Midbrain (tissue), 1 donor: ENCODE measurements around the gene PAXX.

Experiments used
- DNase-seq: peaks from one replicate; lab custom pipeline; 2025; lab: John Stamatoyannopoulos, UW

The PAXX gene

GRCh38 chr9:136991993-136992818, at the start of gene PAXX:
TSS of gene PAXX (plus strand) at chr9:136992422. CDS start at chr9:136992444, 22 bp downstream.
- DNase-seq: peak; percentile 90

DNA sequence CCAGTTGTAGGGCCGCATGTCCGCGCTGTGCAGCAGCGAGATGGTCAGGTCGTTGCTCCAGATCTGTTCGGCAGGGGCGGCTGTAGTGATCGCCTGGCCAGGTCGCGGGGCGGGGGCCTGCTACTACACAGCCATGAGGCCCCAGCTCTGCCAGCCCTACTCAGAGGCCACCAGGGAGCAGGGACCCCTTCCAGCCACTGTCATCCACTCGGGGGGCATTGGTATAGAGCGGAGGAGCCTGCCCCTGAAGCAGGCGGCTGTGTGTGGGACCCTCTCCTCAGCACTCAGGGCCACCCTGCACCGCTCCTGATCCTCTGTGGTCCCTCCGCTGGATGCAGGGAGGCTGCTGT, 49.4 kb upstream of the PAXX start:
- DNase-seq: no peak

DNA sequence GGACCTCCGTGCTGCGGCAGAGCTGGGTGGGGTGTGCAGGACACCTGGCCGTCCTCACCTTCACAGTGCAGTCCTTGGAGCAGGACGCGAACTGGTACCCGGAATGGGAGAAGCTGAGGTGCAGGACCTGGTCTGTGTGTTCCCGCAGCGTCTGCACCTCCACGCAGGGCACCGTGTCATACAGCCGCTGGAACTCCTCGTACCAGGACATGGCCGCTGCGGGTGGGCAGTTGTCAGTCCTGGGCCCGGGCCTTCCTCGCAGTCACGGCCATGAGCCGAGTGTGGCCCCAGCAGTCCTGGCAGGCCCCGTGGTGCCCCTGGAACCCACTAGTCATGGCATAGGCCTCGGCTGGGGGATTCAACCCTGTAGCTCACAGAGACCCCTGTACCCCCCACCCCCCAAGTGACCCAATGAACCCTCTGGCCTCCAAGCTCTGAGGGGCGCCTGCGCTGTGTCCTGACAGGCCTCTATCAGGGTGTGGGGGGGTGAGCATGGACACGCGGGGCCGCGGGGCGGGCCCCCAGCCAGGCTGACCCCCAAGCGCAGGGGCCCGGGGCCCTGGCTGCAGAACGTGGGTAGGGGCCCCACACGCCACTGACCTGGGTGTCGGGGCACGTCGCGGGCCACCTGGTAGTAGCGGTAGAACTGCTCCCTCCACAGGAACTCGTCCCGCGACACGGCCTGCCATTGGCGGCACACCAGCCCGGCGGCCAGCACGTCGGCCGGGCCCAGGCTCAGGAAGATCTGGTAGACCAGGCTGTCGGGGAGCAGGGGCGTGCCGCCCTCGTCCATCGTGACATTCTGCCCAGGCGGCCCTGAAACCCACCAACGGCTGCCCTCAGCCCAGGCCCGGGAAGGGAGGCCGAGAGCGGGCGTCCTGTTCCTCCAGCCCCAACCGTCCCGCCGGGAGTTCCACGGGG, 48.7 kb upstream of the PAXX start:
- DNase-seq: no peak

DNA sequence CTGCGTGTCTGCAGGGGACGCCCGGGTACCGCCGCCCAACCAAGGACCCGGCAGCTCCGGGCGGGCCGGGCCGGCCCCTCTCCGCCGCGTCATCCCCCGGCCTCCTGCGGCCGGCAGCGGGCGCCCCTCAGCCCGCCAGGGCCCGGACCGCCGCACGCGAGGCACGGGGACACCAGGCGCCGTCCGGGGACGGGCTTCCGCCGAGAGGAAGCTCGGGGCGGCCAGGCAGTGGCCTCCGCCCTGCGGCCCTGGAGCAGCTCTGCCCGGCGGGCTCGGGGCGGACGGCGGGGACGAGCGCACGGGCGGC, 48.1 kb upstream of the PAXX start:
- DNase-seq: no peak

DNA sequence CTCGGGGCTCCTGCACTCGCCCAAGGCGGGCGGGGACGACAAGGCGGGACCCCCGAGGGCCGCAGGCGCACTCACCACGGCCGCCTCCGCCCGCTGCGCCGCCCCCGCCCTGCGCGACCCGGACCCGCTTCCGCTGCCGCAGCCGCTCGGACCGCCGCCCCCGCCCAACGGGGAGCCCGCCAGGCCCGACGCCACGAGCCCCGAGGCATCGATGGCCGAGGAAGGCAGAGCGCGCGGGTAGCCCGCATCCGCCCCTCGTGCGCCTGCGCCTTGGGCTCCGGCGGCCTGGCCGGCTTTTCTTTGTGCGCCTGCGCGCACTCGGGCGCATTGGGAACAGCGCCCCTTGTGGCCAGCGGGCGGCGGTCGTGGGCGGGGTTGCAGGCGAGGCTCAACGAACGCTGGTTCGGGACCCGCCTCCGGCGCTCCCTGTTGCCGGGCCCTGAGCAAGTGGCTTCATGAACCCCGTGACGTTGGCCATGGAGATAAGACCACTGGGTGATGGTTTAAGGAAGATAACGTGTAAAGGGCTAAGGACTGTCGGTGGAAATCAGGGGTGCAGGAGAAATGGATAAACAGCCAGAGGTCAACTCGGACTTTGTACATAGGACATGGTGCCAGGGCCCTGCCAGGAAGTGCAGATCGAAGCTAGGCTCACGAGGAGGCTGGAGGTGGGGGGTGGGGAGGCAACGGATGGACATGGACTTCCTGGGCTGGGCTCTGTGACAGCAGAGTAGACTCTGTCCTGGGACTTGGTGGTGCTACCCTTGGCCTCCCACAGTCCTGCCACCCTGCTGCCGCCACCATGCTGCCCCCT, 47.5 kb upstream of the PAXX start, which contains the start of the genes C8G and FBXW5:
Gene C8G (plus strand): TSS at position 725 of the 814 bp plus-strand sequence. CDS start 78 bp downstream, at position 803.
Gene FBXW5 (minus strand): TSS at position 220 of the 814 bp plus-strand sequence. CDS start 655 bp downstream, outside the sequence.
- peak; percentile 95 for DNase-seq

GRCh38 chr9:136945333-136946227, 46.6 kb upstream of the PAXX start:
- no peak for DNase-seq

- no peak for DNase-seq
Observed at GRCh38 chr9:136946228-136947027, 45.8 kb upstream of the PAXX start.

DNA sequence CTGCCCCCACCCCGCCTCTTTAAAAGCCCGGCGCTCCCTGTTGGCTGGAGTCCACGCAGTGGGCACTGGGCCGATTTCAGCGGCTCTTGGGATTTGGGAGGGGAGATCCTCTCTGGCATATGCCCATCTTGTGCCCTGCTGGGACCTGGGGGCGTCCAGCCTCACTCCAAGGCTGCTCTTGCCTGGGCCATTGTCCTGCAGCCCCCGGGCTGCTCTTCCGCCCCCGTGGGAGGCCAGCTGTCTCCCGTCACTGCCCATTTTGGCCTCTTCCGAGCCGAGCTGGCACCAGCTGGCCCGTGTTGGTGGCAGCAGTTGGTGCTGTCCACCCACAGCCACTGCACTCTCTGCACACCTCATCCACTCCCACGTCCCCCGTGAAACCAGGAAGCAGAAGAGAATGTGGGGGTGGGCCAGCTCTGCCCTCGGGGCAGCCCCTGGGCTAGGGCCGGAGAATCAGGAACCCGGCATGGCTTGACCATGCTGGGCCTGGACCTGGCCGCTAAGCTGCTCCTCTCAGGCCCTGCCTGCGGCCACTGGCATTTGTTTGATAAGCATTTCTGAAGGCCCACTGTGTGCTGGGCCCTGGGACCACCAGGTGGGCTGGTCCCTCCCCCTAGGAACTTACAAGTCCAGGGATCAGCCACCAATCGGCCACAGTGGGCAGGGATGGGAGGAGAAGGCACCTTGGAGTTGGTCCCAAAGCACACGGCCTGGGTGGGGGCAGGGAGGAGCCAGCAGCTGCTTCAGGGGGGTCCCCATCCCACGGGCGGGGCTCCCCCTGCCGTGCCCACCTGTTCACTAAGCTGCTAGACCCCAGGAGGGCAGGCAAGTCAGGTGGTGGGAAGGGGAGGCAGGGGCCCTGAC, 45.0 kb upstream of the PAXX start:
- peak; percentile 32 for DNase-seq

- peak; percentile 69 for DNase-seq
Observed at GRCh38 chr9:136947955-136948510, 44.2 kb upstream of the PAXX start.

- no peak for DNase-seq
Observed at GRCh38 chr9:136949239-136949816, 42.9 kb upstream of the PAXX start.

DNA sequence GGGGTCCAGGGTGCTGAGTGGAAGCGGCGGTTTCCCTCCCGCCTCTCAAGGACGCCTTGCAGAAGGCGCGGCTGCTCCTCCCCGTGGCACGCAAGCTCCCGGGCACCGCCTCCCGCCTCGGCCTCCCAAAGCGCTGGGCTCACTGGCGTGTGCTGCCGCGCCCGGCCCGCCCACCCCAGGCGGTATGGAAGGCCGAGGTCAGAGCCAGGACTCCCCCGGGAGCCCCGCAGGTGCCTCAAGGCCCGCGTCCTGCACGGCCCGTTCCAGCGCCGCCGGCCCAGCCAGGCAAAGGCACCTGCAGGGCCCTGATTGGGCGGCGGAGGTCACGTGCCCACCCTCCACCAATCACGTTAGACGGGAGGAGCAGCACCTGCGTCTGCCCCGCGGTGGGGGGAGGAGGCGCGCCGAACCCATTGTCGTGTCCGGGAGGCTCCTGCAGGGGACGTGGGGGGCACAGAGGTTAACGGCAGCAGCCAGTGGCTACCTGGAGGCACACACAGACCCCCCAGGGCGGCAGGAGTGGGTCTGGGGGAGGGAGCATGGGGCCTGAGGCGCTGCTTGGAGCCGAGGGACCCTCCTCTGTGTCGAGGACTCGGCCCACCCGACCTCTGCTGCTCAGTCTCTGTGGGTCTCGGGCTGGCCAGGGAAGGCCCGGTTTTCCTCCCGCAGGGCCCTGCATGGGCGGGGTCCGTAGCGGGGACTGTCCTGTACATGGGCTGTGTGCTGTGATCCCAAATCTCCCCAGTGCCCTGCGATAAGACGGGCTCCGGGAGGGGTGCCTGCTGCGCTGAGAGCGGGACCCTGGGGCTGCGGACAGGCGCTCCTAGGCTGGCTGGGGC, 42.2 kb upstream of the PAXX start:
- peak; percentile 95 for DNase-seq

DNA sequence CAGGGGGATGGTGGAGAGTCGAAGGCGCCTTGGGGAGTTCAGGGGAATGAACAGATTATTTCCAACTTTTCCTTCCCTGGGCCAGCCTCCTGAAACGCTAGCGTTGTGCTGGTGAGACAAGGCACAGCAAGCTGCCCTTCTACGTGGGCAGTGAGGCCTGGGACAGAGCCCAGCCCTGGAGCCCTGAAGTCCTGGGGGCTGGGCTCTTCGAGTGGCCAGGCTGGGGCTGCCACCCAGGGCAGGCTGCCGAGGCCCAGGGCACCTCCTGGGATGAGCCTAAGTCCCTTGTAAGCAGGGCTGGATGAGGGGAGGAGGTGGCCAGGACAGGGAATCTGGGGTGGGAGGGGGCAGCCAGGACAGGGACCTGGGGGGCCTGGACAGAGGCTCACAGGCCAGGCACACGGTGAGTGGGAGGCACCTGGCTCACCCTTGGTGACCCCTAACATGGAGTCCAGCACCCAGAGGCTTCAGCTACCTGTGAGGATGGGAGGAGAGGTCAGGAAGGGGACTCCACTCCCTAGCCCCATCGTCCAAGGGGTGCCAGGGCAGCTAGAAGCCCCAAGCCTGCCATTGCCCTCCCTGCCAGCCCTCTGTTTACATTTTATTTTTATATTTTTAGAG, 41.5 kb upstream of the PAXX start:
- no peak for DNase-seq

GRCh38 chr9:136951541-136952320, 40.5 kb upstream of the PAXX start, which contains the start of gene LCN12:
TSS of gene LCN12 (plus strand) at chr9:136952273. CDS start at chr9:136952328, 55 bp downstream.
- no peak for DNase-seq

- peak; percentile 63 for DNase-seq
Observed at GRCh38 chr9:136952321-136952850, 39.8 kb upstream of the PAXX start.

DNA sequence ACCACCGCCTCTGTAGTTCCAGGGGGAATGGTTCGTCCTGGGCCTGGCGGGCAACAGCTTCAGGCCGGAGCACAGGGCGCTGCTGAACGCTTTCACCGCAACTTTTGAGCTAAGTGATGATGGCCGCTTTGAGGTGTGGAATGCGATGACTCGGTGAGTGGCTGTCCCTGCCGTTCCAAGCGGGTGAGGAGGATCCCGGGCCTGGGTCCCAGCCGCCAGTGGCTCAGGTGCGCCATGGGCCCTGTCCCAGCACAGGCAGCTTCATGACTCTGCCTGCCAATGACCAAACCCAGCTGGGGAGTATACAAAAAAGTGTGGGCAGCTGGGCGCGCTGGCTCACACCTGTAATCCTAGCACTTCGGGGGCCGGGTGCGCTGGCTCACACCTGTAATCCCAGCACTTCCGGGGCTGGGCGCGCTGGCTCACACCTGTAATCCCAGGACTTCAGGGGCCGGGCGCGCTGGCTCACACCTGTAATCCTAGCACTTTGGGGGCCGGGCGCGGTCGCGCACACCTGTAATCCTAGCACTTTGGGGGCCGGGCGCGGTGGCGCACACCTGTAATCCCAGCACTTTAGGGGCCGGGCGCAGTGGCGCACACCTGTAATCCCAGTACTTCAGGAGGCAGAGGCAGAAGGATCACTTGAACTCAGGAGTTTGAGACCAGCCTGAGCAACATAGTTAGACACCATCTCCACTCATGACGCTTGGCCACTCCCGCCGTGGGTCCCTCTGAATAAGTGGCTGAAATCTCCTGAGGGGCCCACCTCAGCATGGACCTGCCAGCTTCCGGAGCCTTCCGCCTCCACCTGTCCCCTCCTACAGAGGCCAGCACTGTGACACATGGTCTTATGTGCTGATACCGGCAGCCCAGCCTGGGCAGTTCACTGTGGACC, 39.1 kb upstream of the PAXX start:
- DNase-seq: no peak
